Breast epithelium (tissue), 4 donors: Measurements from ENCODE around the gene RHOG. TPM values are rescaled to one million over a fixed set of nuclear protein-coding genes. Genes with fewer than 3 reads are reported as not detected.

ENCODE experiments used
- DNase-seq, 2 donors: peaks; one replicate each; pipeline ENCODE4 v3.0.0-alpha.2; 2019; ENCODE audit warnings: low spot score in 2 of 2
- H3K27ac ChIP-seq, 2 donors: fragments of 200-600 bp; sonication (generic) in 1 of 2; one replicate each; pipeline ENCODE4 v1.5.1; 2016 to 2019; ENCODE audit warnings: mild to moderate bottlenecking in 1 of 2
- H3K27me3 ChIP-seq, 2 donors: fragments of 200-600 bp; sonication (generic) in 1 of 2; one replicate each; pipeline versions ENCODE4 v1.5.1 to v1.6.0; 2017 to 2019; ENCODE audit warnings: control low read depth in 1 of 2, mild to moderate bottlenecking in 1 of 2
- H3K36me3 ChIP-seq: fragments of 200-600 bp; one replicate; pipeline ENCODE4 v1.5.1; 2019
- H3K4me1 ChIP-seq, 2 donors: fragments of 200-600 bp; sonication (generic); one replicate each; pipeline ENCODE4 v1.5.1; 2016 to 2019; ENCODE audit warnings: control low read depth in 1 of 2
- H3K4me3 ChIP-seq, 3 donors: fragments of 200-600 bp; sonication (generic); 1 replicate in 2 of 3; 2 replicates in 1 of 3; pipeline ENCODE4 v1.5.1; 2016 to 2019; ENCODE audit warnings: mild to moderate bottlenecking in 3 of 3, moderate library complexity in 2 of 3
- H3K9me3 ChIP-seq, 2 donors: fragments of 200-600 bp; sonication (generic) in 1 of 2; one replicate each; pipeline ENCODE4 v1.5.1; 2016 to 2019; ENCODE audit warnings: control low read depth in 1 of 2
- CTCF ChIP-seq, 3 donors: fragments of 450-650 bp; IDR thresholded peaks; one replicate each; pipeline ENCODE4 v1.5.1; 2016 to 2017; ENCODE audit warnings: antibody characterized with exemption in 3 of 3, mild to moderate bottlenecking in 3 of 3, moderate library complexity in 3 of 3
- POLR2A ChIP-seq: fragments of 450-650 bp; IDR thresholded peaks from one replicate; pipeline ENCODE4 v1.6.1; 2016; ENCODE audit warnings: antibody characterized with exemption, mild to moderate bottlenecking, moderate library complexity
- POLR2AphosphoS5 ChIP-seq, 3 donors: sonication (generic); formaldehyde crosslinking; IDR thresholded peaks; one replicate each; pipeline ENCODE4 v1.6.1; 2017; ENCODE audit warnings: antibody characterized with exemption in 3 of 3
- intact Hi-C: fragments of 100-400 bp; cut with DNase I; formaldehyde crosslinking; loops from one replicate; pipeline ENCODE4 v1.15.1; 2023; ENCODE audit warnings: low total_unique reads
- total RNA-seq, 3 donors: library from RNA; depleted of rRNA; stranded (reverse); fragments of >200 nt; gene quantifications; one replicate each; pipeline ENCODE4 v1.1.0, GENCODE V29; 2016

The RHOG gene
- total RNA-seq, 3 donors from 2014 or later = 37.0 to 68.2 (median 37.0) TPM

DNA sequence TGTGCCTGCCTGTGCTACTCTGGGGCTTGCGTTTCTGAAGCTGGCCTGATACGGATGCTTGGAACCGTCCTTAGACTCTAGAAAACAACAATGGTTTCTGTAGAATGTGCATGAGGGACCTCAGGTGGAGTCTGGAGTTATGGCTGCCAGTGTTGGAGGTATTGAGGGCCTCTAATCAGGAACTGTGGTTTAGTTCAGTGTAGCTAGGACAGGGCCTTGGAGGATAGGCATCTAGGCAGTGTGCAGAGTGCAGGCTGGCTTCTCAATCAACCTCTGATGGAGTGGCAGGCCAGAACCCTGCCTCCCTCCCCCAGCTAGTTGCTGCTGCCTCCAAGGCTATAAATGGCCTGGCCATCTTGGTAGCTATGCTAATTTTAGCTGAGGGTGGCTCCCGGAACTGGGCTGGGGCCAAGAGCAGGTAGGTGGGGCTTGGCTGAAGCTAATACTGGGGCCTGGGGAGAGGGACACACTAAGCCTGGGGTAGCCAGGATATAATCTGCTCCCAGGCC, 18.7 kb upstream of the RHOG start:
- Histone ChIP-seq H3K9me3 (no peaks in the 10 kb centered on the region), H3K27ac (peak overlapping the region in 1 of 2 donors; percentile 46), H3K4me3 (peak overlapping the region in 2 of 3 donors; percentile 1 to 55), H3K36me3 (no peaks in the 10 kb centered on the region), H3K4me1 (peaks cover 0 to 26% of the 10 kb centered on the region in 2 donors), H3K27me3 (no peaks in the 10 kb centered on the region)
- DNase-seq = no peak
- intact Hi-C loops = loop anchor here (5.0 kb wide), 1 partner anchor 208 kb away; no protein-coding TSS in a partner anchor
- TF ChIP-seq POLR2A (no peak), POLR2AphosphoS5 (IDR thresholded peaks at IDR 0.05) (no peak), CTCF (IDR thresholded peaks at IDR 0.05) (no peak)

GRCh38 chr11:3857628-3858027, 16.9 kb upstream of the RHOG start:
- TF ChIP-seq POLR2A (no peak), CTCF (IDR thresholded peaks at IDR 0.05) (no peak), POLR2AphosphoS5 (IDR thresholded peaks at IDR 0.05) (no peak)
- Histone ChIP-seq H3K4me1 (peaks cover 0 to 26% of the 10 kb centered on the region in 2 donors), H3K27ac (peak overlapping the region in 1 of 2 donors; percentile 3), H3K36me3 (no peaks in the 10 kb centered on the region), H3K27me3 (no peaks in the 10 kb centered on the region), H3K9me3 (no peaks in the 10 kb centered on the region), H3K4me3 (peak overlapping the region; percentile 72 to 85 (median 82))
- DNase-seq = no peak
- intact Hi-C loops = loop anchor here (5.0 kb wide), 1 partner anchor 210 kb away; no protein-coding TSS in a partner anchor

- intact Hi-C loops = loop anchor here (5.0 kb wide), 1 partner anchor 210 kb away; no protein-coding TSS in a partner anchor
- Histone ChIP-seq H3K27me3 (no peaks in the 10 kb centered on the region), H3K9me3 (no peaks in the 10 kb centered on the region), H3K4me1 (peaks cover 0 to 26% of the 10 kb centered on the region in 2 donors), H3K36me3 (no peaks in the 10 kb centered on the region), H3K4me3 (peak overlapping the region; percentile 72 to 85 (median 82)), H3K27ac (peak overlapping the region; percentile 92 to 97)
- TF ChIP-seq POLR2AphosphoS5 (IDR thresholded peaks at IDR 0.05) = no peak
- DNase-seq = no peak
Observed at GRCh38 chr11:3856856-3857553, 16.2 kb upstream of the RHOG start.

- no peak for TF ChIP-seq CTCF (IDR thresholded peaks at IDR 0.05)
- no peak for TF ChIP-seq POLR2AphosphoS5 (IDR thresholded peaks at IDR 0.05)
- no peak for TF ChIP-seq POLR2A
- Histone ChIP-seq H3K9me3 (no peaks in the 10 kb centered on the region), H3K4me3 (peak overlapping the region; percentile 72 to 85 (median 82)), H3K27ac (peak overlapping the region; percentile 92 to 97), H3K27me3 (no peaks in the 10 kb centered on the region), H3K4me1 (peaks cover 0 to 26% of the 10 kb centered on the region in 2 donors), H3K36me3 (no peaks in the 10 kb centered on the region)
- DNase-seq = no peak
- intact Hi-C loops = loop anchor here (5.0 kb wide), 1 partner anchor 211 kb away; no protein-coding TSS in a partner anchor
Observed at GRCh38 chr11:3855808-3856491, 15.2 kb upstream of the RHOG start.

GRCh38 chr11:3854977-3855807, 14.4 kb upstream of the RHOG start, which contains the start of gene STIM1:
STIM1 (plus strand) TSS chr11:3855664; CDS start chr11:3856271, 607 bp downstream.
- Histone ChIP-seq H3K36me3 (no peaks in the 10 kb centered on the region), H3K9me3 (no peaks in the 10 kb centered on the region), H3K4me1 (peaks cover 0 to 20% of the 10 kb centered on the region in 2 donors), H3K27me3 (no peaks in the 10 kb centered on the region), H3K4me3 (peak within 1 kb of the TSS; percentile 72 to 85 (median 82)), H3K27ac (peak within 1 kb of the TSS; percentile 92 to 97)
- peak; percentile 92 to 93 for DNase-seq
- TF ChIP-seq CTCF (IDR thresholded peaks at IDR 0.05) = peak; percentile 98 to 100 (median 99)
- peak; percentile 79 to 86 (median 83) for TF ChIP-seq POLR2AphosphoS5 (IDR thresholded peaks at IDR 0.05)
- TF ChIP-seq POLR2A = peak; percentile 71
- intact Hi-C loops = loop anchor here (5.0 kb wide), 1 partner anchor 212 kb away; no protein-coding TSS in a partner anchor
